GM19351 (cell line): Measurements from ENCODE around the gene ALK.

Experiments used
- ATAC-seq: cut with Tn5 transposase; IDR thresholded peaks from one replicate; pipeline ENCODE4 v1.9.1; 2021; ENCODE audit warnings: mild to moderate bottlenecking, moderate library complexity; ENCODE audit not compliant: unreplicated experiment

ALK gene

DNA sequence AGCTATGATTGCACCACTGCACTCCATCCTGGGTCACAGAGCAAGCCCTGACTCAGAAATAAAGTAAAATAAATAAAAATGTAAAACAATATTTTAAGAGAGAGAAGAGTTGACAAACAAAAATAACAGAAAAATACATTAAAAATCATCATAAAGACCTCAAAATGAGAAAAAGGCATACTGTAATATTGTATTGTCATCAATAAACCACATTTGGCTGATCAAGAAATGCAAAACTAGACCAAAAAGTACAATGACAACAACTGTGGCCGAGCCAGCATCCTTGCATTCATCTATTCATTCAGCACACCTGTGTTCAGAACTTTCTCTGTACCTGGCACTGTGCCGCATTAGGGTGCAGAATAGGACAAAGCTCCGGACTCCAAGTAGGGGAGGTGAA lies 121.8 kb downstream of the ALK start:
- no peak for ATAC-seq

DNA sequence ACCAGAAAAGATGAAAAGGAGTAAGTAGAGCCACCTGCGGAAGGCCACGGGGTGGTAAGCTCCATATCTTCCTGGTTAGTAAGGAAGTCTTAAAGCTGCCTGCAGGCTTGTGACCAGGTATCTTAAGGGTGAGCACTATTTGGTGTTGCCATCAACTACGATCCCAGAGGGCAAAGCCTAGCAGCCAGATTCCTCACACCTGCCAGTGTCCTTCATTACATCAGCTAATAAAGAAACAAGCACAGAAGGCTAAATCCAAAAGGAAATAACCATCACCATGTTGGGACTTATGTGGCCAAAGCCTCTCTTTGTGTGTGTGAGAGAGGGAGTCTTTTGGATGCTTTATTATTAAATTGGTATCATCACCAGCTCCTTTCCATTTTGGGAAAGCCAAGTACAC lies 123.5 kb downstream of the ALK start:
- no peak for ATAC-seq

DNA sequence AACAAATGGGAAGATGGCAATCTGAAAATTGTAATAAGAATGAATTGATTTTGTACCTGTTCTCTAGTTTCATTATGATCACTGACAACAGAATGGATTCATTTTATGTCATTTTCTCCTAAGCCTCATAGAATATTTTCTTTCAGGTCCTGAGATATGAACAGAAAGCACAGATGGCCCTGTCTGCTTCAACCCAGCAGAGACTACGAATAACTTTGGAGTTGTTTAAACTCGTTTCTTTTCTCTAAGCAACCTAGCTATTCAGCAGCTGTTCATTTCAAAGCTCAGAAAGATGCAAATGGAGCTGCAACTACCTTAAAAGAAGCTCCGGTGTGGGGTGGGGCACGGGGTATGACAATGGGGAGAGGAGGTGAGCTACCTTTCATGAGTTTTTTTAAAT lies 124.9 kb downstream of the ALK start:
- ATAC-seq, result no peak

DNA sequence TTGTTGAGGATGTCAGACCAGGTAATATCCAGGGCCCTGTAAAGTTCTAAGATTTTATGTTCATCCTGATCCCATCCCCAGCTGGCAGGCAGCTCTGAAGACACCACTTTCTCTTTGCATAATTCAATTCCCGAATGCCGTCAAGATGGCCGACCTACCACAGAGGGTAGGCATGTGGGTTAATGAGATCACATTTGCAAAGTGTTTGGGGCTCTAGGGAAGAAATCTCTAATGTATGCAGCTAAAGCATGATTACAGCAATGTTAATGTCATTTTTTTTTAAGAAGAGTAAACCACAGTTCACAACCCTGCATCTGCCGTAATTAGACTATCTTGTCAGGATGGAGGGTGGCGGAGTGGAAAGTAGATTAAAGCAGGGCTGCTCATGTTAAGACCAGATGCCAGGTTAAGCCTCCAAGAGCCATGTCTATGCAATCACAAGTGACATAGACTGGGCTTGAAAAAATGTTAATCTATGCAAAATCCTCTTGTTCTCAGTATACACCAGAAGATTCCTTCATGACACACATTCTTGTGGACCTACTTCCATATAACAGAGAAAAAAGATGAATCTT lies 131.4 kb downstream of the ALK start:
- ATAC-seq, result no peak

DNA sequence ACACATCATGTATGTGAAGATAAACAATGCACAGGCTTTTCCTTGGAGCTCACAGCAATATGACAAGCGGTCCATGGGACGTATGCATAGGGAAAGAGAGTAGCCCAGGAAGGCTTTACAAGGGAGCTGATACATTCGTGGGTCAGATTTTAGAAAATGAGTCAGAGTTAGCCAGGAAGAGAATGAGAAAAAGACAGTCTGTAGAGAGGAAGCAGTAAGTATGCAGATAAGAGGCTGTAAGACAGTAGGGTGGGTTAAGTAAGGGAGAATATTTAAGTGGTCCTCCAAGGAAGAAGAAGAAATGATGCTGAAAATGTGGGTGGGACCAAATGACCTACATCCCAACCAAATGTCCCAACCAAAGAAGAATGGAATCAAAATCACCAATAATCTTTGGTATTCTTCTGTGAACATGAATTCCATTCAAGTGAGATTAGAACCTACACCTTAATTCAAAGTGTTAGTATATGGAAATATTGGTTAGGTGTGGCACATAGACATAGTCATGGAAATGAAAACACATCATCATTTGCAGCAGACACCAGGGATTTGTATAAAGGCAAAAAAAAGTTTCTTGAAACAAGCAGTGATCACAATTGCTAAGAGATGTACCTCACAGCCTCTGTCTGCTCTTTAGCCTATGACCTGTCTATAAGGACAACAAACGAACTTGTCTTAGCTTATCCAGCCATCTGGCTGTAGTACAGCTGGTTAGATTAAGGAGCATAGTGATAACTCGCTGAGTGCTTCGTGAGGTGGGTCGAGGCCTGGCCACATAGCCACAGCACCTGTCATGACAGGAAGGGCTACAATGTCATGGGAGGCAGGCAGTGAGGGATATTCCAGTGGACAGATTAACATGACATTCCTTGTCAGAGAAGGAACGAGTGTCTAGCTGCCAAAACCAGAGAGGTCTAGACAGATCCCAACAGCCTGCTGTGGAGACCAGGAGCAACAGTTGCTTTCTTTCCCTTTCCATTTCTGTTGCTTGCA lies 133.6 kb downstream of the ALK start:
- ATAC-seq, result no peak

DNA sequence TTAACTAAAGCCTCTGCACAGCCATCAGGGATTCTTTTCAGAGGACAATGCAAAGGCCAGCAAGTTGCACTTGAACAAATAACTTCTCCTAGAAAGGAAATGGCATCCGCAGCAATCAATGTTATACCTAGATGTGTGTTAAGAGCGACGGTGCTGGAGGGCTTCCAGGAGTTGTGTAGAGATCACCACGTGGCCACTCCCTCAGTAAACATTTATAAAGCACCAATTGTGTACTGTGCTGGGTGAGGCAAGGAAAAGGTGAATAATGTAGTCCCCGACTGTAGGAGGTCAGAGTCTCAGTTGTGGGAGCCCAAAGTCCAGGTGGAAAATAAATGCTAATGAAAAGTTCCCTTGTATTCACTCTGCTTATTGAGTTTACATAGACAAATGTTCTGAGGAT lies 135.0 kb downstream of the ALK start:
- no peak for ATAC-seq

DNA sequence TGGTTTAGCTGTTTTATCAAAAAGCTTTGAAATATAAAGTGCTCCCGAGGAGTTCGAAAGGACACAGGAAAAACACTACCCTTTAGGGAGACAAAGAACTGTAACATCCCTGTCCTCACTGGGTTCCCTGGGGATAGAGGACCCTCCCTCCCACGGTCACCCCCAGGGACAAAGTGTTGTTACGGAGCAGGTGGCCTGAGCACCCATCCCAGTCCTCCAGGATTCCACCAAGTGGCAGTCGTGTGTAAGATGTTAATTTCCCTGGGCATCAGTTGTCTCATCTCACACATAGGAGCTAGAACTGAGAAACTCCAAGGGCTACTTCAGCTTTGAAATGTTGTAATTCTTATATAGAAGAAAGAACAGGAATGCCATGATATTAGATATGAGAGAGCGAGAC lies 137.7 kb downstream of the ALK start:
- ATAC-seq, result no peak

DNA sequence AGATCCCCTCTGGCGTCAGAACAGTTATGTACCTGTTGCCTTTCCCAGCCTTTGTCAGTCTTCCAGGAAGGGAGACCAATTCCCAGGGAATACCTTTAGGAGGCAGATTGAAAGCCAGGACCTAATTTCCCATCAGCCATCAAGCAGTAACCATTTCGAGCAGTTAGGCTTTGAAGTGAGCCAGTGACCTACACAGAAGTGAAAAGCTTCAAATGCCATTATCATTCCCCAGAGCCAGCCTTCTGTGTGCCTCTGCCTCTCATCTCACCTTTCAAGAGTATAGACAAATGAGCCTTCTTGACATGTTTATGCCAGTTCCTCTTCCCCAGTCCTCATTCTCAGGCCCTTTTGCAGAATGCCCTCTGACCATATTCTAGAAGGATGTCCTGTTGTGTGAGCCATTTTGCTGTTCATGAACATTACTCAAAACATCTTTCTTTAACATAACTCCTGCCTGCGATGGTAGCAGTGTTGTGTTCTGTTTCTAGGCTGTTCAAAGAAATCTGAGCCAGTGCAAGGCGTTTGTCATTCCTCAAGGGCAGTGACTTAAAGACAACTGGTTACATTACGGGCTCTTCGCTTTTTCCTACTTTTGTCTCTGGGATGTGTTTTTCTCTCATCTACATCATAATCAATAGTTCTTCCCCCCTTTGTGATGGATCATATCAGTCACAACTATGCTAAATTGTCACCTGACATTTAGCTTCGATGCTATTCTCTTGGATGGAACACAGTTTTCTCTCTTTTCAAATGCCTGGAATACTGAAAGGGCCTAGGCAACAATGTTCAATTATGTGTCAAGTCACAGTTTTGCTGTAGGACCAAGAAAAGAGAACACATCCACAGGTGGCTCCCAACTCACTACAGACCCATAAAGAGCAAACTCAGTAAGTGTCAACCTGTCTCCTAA lies 138.6 kb downstream of the ALK start:
- no peak for ATAC-seq

DNA sequence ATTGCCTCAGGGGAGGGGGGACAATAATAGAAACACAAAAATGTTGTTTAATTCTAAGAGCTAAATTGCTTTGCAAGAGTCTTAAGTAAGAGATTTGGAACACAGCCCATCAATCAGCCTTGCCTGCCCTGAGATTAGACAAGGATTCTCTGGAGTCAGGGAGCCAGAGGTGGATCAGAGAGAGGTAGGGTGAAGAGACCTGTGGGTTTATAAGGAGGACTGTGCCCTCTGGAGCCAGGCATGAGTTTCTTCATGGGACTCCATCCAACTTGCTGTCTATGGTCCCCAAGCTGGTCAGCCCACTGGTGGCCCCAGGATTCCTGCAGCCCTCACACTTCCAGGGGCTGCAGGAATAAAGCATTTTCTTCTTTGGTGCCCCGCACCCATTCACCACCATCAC lies 139.3 kb downstream of the ALK start:
- ATAC-seq, result no peak

DNA sequence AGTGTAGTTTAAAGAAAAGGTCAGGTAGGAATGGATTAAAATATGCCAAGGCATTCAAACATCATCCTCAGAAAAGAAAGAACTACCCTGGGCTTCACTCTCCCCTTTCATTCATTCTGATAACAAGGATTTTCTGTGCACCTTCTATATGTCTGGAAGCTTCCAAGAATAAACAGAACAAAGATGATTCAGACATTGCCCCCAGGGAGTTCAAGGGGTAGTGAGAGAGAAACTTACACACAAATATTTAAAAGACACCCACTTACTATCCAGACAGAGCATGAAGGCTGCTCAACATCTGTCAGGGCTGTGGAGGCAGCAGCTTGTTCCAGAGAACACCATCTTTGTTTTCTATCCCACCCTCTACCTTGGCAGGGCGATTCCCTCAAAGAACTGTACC lies 140.5 kb downstream of the ALK start:
- ATAC-seq, result no peak

DNA sequence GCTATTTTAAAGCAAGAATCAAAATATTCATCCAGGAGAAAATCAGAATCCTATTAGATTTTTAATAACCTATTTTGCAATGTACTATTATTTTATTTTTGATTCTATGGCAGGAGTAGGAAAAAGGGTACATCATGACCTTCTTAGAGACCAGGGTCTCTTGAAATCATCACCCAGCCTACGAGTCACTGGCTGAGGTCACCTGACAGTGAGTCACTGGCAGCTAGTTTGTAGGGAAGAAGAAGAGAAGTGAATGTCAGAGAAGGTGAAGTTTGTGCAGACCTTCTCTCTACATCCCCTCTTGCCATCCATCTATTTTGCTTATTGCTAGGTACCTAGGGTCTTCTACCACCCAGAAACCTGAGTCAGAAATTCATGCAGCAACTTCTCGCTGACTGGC lies 144.2 kb downstream of the ALK start:
- no peak for ATAC-seq

DNA sequence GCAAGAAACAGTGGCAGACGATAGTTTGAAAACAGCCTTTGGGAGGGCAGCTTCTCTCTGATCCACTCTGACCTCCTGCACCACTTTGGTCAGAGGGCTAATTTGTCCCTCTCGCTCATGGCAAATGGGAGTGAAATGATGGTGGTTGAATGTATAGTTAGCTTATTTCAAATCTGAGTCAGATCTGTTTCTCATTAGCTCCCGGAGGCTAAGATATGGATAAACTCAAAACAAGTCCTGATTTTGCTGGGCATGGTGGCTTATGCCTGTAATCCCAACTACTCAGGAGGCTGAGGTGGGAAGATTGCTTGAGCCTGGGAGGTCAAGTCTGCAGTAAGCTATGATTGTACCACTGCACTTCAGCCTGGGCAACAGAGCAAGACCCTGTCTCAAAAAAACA lies 145.0 kb downstream of the ALK start:
- no peak for ATAC-seq

DNA sequence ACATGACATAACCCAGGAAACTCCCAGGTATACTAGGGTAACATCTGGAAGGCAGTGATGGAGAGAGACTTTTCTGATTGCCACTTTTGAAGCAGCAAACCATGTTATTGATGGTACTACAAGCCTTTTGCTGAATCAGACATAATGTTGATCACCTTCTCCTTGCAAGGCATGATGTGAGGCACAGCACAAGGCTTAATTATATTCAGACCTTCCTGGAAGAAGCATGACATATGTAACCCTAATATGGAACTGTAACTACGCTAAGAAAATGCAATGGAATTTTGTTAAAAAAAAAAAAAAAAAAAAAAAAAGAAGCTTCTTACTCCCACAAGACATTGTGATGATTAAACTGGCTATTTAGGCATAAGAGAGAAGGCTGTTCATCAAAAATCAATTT lies 145.4 kb downstream of the ALK start:
- ATAC-seq, result no peak

DNA sequence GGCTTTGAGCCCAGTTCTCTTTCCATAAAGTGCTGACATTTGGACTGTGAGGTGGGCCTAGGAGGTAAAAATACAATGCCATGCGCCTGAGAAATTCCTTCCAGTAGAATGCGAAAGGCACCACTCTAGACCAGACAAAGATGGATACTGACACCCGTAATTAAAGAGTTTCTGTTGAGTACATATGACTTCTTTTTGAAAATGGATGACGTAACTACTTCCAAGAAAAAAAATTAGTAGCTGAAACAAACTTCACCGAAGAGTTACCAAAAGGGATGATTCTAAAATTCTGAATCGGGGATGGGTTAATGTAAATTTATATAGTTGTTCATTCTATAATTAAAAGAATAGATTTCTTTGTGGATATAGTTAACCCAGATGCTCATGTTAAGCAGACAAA lies 146.8 kb downstream of the ALK start:
- ATAC-seq, result no peak

DNA sequence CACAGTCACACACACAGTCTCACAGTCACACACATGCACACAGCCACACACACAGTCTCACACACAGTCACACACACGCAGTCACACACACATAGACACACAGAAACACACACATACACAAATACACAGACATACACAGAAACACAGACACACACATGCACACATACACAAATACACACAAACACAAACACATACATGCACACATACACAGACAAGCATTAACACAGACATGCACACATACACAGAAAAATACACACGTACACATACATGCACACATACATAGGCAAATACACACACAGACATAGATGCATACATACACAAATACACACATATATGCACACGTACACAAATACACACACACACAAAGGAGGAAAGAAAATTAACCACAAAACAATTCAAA lies 150.5 kb downstream of the ALK start:
- no peak for ATAC-seq

DNA sequence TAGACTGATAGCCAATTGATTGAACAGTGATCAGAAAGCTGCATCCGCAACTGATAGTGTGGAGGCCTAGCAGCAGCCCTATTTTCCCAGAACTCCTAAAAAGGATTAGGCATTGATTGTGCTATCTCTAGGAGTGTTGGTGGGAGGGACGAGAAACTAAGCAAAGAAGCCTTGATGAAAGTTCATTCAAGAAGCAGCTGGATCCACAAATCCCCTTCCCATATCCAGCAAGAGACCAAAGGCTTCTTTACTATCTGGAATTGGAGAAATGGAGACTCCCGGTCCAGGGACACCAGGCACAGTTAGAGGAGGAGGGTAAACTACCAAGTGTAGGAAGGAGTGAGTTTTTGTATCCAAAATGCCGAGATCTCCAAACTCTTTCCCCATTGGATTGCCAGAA lies 151.5 kb downstream of the ALK start:
- no peak for ATAC-seq

DNA sequence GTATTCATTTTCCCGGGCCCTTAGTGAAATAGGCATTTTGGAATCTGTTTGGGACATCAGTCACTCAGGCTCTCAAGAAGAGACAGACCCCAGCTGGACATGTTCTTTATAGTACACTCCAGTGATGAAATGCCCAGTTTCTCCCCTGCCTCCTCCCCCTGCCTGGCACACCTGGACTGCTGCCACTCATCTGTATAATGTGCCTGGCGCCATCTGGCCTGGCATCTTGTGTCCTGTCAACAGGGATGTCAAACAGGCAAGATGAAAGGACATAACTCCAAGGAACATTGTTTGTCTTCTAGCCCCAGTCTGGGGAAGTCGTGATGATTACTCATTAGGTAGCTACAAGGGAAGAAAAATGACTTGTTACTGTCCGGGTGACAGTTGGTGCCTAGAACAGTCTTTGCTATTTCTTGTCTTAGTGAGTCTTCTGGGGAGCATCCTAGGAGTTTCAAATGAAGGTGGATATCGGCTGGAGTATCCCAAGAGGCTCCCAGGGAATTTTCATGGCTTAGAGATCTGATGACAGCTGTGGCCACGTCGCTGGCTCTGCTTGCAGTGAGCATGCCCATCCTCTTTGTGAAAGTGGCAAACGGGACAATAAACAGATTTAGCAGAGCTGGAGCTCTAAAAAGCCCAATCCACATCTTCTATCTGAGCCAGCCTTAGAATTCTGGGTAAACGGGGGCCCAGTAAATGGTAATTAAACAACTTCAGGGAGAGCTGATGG lies 153.6 kb downstream of the ALK start:
- no peak for ATAC-seq

DNA sequence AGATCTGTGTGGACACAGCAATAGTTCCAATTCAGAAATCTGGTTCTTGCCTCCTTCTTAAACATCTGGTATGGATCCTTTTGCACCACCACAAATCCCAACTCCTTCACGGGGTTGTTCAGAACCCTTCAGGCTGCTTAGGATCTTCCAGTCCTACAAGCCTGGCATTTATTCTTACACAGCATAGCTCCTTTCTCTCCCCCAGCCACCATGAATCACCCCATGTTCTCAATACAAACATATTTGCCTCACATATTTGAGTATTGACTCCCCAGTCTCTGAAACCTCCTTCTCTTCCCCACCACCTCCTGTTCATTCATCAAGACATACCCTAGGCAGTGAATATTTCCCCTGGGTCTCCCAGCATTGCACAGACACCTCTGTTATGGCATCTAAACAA lies 155.2 kb downstream of the ALK start:
- ATAC-seq, result no peak

DNA sequence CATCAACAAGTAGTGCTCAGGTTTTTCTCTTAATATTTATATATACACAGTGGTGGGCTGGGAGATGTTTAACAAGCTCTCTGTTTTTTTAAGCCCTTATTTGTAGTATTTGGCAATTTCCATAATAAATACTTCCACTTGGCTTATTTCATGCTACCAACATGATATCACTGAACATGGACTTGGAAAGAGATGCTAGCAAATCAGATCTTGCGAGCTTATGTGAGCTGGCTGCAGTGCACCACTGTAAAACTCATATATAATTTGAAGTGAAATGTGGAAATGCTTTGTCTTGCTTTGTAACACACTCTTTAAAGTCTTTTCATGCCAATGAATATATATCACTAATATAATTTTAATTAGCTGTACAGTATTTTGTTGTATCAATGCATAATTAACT lies 155.7 kb downstream of the ALK start:
- no peak for ATAC-seq

DNA sequence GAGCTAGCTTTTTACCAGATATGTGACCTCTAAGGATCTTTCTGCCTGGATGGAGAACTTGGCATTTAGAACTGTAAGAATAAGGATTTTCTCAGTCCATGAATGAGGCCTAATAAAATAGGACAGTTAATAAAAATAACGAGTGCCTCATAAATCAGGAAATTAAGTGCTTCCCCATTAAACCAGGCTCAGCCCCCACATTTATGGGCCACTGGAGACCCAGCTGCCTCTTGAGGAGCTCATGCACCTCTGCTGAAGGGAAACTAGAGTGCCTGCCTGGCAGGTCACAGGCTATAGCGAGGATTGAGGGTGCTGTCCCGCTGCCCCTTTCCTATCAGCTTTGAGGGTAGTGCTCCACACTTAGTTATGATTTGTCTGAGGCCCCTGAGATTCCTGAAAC lies 158.0 kb downstream of the ALK start:
- no peak for ATAC-seq

DNA sequence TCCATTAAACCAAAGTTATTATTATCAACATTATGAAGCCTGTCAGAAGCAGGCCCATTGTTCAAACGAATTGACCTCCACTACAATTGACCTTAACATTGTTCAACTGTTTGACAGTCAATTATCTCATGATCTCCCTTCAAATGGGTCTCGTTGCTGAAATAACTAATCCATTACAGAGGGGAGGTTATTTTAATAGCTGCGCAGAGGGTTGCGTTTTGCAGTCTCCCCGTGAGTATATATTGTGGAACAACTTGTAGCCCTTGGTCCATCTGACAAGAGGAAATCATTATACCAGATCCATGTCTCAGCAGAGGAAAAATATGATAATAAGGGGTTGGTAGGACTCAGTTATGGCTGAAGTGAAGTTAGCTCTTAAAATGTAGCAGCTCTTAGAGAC lies 159.1 kb downstream of the ALK start:
- no peak for ATAC-seq
